ENCODE measurements around the gene SFXN5.
A peak's percentile ranks its signal among the peaks of the same experiment; 100 is the strongest.
"Not testable (repeated sequence)": the region's sequence is repeated elsewhere in the genome, so short reads cannot be mapped to it uniquely, and the experiment has no call there.

SFXN5 gene, protein sequence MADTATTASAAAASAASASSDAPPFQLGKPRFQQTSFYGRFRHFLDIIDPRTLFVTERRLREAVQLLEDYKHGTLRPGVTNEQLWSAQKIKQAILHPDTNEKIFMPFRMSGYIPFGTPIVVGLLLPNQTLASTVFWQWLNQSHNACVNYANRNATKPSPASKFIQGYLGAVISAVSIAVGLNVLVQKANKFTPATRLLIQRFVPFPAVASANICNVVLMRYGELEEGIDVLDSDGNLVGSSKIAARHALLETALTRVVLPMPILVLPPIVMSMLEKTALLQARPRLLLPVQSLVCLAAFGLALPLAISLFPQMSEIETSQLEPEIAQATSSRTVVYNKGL

GRCh38 chr2:73071360-73072128 lies at the start of gene SFXN5:
Gene SFXN5, minus strand, starts transcription at chr2:73071712. Its CDS starts 7 bp downstream, at chr2:73071705.
- DNase-seq (ENCODE audit: insufficient read length, low spot score) (peak; percentile 95), FAIRE-seq (peak; percentile 91)

GRCh38 chr2:73119611-73120239 lies 48.2 kb upstream of the SFXN5 start:
- not testable (repeated sequence) for DNase-seq (ENCODE audit: insufficient read length, low spot score); FAIRE-seq

GRCh38 chr2:73117441-73117840 lies 45.9 kb upstream of the SFXN5 start:
- DNase-seq (ENCODE audit: insufficient read length, low spot score) (no peak), FAIRE-seq (no peak)

GRCh38 chr2:73116182-73116960 lies 44.9 kb upstream of the SFXN5 start:
- FAIRE-seq (no peak), DNase-seq (ENCODE audit: insufficient read length, low spot score) (no peak)

GRCh38 chr2:73114273-73114867 lies 42.9 kb upstream of the SFXN5 start:
- FAIRE-seq (no peak), DNase-seq (ENCODE audit: insufficient read length, low spot score) (no peak)

DNA sequence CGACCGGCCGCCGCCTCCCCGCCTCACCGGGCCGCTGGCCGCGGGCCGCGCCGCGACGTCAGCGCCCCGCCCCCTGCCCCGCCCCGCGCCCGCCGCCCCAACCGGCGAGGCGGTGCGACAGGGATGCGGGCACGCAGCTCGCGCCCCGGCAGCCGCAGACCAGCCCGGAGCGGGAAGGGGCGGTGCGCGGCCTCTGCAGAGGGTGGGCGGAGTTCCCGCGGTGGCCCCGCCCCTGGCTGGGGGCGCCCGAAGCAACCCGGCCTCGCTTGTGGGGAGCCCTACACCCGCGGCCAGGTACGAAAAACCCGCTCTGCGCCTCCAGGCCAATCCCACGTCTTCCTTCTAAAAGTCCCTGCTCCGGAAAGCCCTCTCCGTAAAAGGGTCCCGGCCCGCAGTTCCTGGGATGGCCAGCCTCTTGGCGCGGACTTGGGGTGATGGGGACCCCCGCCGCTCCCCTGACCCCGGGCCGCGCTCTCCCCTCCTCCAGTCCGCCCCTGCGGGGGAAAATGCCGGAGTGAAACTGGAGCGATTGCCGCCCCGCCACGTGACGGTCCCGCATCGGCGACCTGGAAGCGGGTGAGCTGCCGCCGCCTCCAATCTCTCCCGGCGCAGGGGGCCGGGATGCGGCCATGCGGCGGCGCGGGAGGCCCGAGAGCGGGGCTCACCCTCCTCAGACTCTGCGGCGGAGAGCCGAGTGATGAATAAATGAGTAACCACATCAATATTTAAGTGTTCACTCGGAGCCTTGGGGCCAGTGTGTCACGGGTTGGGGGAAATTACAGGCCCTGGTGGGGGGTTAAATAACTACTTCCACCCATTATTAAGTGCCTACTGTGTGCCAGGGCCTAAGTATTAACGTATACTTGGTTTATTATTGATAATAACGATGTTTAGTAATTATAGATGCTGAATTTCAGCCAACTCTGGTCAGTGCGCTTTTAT lies 41.7 kb upstream of the SFXN5 start, which contains the start of gene RAB11FIP5:
Gene RAB11FIP5 (minus strand): TSS at position 36 of the 942 bp plus-strand sequence. CDS start 171 bp downstream, outside the sequence.
- DNase-seq (ENCODE audit: insufficient read length, low spot score), result peak; percentile 67
- FAIRE-seq, result no peak

DNA sequence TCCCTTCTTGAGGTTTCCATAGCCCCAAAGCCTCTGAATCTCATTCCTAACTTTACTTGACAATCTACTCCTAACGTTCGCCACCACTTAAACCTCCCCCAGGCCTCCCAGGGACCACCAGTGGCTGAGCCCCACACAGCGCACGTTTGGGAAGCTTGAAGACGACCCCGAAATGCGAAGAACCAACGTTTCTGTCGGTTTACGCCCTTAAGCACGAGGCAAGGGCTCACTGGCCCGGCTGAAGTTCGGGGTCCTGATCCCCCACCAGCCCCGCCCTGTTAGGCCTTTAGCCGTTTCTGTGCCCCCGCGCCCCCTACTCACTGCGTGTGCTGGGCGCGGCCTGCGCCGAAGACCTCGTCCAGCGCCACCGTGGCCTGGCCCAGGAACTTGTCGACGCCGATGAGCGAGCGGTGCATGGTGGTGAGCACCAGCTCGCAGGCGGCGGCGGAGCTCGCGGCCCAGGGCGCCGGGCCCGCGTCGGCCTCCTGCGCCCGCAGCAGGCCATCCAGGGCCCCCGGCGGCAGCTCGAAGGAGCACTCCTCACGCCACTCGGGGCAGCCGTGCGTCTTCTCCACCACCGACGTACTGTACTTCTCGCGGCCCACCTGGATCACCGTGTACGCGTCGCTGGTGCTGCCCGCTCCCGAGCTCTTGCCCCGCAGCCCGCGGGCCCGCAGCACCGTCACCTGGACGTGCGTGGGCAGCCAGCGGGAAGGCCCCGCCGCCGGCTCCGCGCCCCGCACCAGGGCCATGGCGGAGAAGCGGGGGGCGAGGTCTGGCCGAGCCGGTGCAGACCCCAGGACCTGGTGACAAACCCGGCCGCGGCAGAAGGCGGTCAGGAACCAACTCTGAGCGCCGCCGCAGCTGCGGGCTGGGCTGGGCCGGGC lies 40.8 kb upstream of the SFXN5 start:
- DNase-seq (ENCODE audit: insufficient read length, low spot score), result peak; percentile 29
- FAIRE-seq, result no peak

- FAIRE-seq, result no peak
- no peak for DNase-seq (ENCODE audit: insufficient read length, low spot score)
Observed at GRCh38 chr2:73111073-73112025, 39.8 kb upstream of the SFXN5 start.

GRCh38 chr2:73110168-73111072 lies 38.9 kb upstream of the SFXN5 start:
- no peak for DNase-seq (ENCODE audit: insufficient read length, low spot score)
- FAIRE-seq, result no peak

GRCh38 chr2:73109431-73110167 lies 38.1 kb upstream of the SFXN5 start:
- no peak for FAIRE-seq

DNA sequence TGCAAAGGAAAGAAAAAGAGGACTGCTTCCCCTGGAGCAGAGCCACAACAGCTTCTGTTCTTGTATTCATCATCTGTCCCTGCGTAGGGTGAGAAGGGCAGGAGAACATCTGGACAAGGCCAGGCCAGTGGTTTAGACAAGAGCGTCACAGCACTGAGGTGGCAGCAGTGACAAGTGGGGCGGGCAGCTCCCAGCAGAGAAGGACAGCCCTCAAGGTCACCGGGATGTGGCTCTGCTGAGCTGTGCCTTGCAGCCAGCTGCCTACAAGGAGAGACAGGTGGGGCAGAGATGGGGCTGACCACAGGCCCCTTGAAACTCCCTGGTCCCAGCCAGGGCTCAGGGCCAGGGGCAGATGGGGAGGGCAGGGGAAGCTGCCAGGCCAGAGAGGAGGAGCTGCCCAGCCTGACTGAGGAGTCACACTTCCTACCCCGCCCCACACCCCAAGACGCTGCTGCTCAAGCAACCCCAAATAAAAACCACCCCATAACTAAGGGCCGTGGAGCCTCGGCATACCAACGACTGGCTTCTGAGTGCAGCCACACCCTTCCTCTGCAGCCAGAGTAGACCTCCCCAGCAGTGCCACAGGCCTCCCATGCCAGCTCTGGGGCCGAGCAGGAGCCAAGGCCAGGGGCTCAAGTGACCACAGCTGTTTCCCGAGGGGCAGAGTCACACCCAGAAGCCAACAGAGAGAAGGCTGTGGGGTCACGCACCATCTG lies 35.9 kb upstream of the SFXN5 start:
- FAIRE-seq, result no peak

More at GRCh38 chr2:73109431-73110167, 38.1 kb upstream of the SFXN5 start:
- DNase-seq (ENCODE audit: insufficient read length, low spot score), result no peak

GRCh38 chr2:73106791-73107190 lies 35.3 kb upstream of the SFXN5 start:
- FAIRE-seq (no peak), DNase-seq (ENCODE audit: insufficient read length, low spot score) (no peak)

More for the DNA sequence above, 35.9 kb upstream of the SFXN5 start:
- no peak for DNase-seq (ENCODE audit: insufficient read length, low spot score)

GRCh38 chr2:73105511-73105971 lies 34.0 kb upstream of the SFXN5 start:
- FAIRE-seq, result no peak
- DNase-seq (ENCODE audit: insufficient read length, low spot score), result no peak

DNA sequence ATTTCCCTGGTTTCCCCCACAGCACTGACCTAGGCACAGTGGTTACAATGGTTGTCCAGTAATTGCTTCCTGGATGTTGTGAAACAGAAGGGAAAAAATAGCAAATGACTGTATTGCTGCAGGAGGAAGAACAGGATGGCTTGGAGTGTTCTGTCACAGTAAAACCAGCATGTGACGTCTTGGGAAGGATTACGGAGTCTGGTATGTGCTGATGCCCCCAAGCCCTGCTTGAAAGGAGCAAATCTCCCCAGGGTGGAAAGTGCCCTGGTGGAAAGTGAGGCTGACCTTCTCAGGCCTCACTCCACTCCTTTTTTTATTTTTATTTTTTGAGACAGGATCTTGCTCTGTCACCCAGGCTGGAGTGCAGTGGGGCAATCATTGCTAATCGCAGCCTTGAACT lies 33.4 kb upstream of the SFXN5 start:
- no peak for FAIRE-seq
- no peak for DNase-seq (ENCODE audit: insufficient read length, low spot score)

Measured in GM19239 (cell line).